NCI-H2081 treated with DMSO at 0.1 percent for 48 hours (cell line): Measurements from ENCODE around the gene PLEKHM1.

Experiments
- DNase-seq: peaks from one replicate; lab custom pipeline; 2025; lab: John Stamatoyannopoulos, UW

Gene PLEKHM1

GRCh38 chr17:45398800-45399199 lies 91.7 kb downstream of the PLEKHM1 start:
- DNase-seq, result no peak

- no peak for DNase-seq
Observed at GRCh38 chr17:45397796-45398195, 92.7 kb downstream of the PLEKHM1 start.

GRCh38 chr17:45396496-45397205 lies 93.9 kb downstream of the PLEKHM1 start:
- no peak for DNase-seq

GRCh38 chr17:45395569-45396415 lies 94.7 kb downstream of the PLEKHM1 start:
- no peak for DNase-seq

- DNase-seq, result no peak
Observed at GRCh38 chr17:45394913-45395568, 95.5 kb downstream of the PLEKHM1 start.

- no peak for DNase-seq
Observed at GRCh38 chr17:45394564-45394912, 96.0 kb downstream of the PLEKHM1 start.

GRCh38 chr17:45394091-45394490 lies 96.4 kb downstream of the PLEKHM1 start:
- no peak for DNase-seq

- no peak for DNase-seq
Observed at GRCh38 chr17:45393411-45393810, 97.1 kb downstream of the PLEKHM1 start.

GRCh38 chr17:45391918-45392317 lies 98.6 kb downstream of the PLEKHM1 start:
- DNase-seq, result no peak

GRCh38 chr17:45391291-45391690 lies 99.2 kb downstream of the PLEKHM1 start:
- no peak for DNase-seq

GRCh38 chr17:45389354-45389753 lies 101.2 kb downstream of the PLEKHM1 start:
- DNase-seq, result no peak

GRCh38 chr17:45388604-45389325 lies 101.8 kb downstream of the PLEKHM1 start:
- DNase-seq, result no peak

GRCh38 chr17:45387739-45388138 lies 102.8 kb downstream of the PLEKHM1 start:
- DNase-seq, result no peak

GRCh38 chr17:45386178-45386577 lies 104.3 kb downstream of the PLEKHM1 start:
- DNase-seq, result no peak
